Adrenal gland (tissue), 12 donors: Measurements from ENCODE around the gene CAMTA1. TPM values are rescaled to one million over a fixed set of nuclear protein-coding genes. Genes with fewer than 3 reads are reported as not detected.

ENCODE experiments used
- DNase-seq, 7 donors: peaks; one replicate each; pipeline ENCODE4 v3.0.0-alpha.2; 2019 to 2020
- H3K27ac ChIP-seq, 5 donors: fragments of 200-600 bp; sonication (generic) in 4 of 5; 1 replicate in 3 of 5; 2 replicates in 2 of 5; pipeline versions ENCODE4 v1.5.1 to v1.8.0; 2016 to 2020; ENCODE audit warnings: mild to moderate bottlenecking in 1 of 5
- H3K27me3 ChIP-seq: fragments of 200-600 bp; 2 replicates; pipeline ENCODE4 v1.8.0; 2021
- H3K36me3 ChIP-seq, 2 donors: fragments of 200-600 bp; replicated peaks in 1 of 2; 1 replicate in 1 of 2; 2 replicates in 1 of 2; pipeline versions ENCODE4 v1.5.1 to v1.8.0; 2018 to 2022
- H3K4me1 ChIP-seq, 2 donors: fragments of 200-600 bp; replicated peaks in 1 of 2; 1 replicate in 1 of 2; 2 replicates in 1 of 2; pipeline versions ENCODE4 v1.5.1 to v1.8.0; 2018 to 2021
- H3K4me3 ChIP-seq, 4 donors: fragments of 200-600 bp; sonication (generic) in 3 of 4; one replicate each; pipeline ENCODE4 v1.5.1; 2016 to 2018
- H3K9me3 ChIP-seq, 3 donors: fragments of 200-600 bp; sonication (generic) in 1 of 3; replicated peaks in 1 of 3; 1 replicate in 2 of 3; 2 replicates in 1 of 3; pipeline versions ENCODE4 v1.5.1 to v1.8.0; 2016 to 2021
- CTCF ChIP-seq, 6 experiments: fragments of 450-650 bp in 4 of 6; fragments of 200-600 bp in 2 of 6; sonication (generic) in 1 of 6; IDR thresholded peaks; 1 replicate in 5 of 6; 2 replicates in 1 of 6; pipeline versions ENCODE4 v1.5.1 to v1.8.0; 2016 to 2021; ENCODE audit warnings: antibody characterized with exemption in 6 of 6, mild to moderate bottlenecking in 2 of 6, moderate library complexity in 1 of 6
- POLR2A ChIP-seq, 2 donors: fragments of 450-650 bp; IDR thresholded peaks; one replicate each; pipeline ENCODE4 v1.6.1; 2017; ENCODE audit warnings: antibody characterized with exemption in 2 of 2, mild to moderate bottlenecking in 2 of 2, moderate library complexity in 1 of 2
- WGBS, 4 donors: extraction: QIAGEN DNeasy Blood & Tissue Kit in 2 of 4; methylation state at CpG; one replicate each; pipeline versions ENCODE4 v1.1.5 to v1.1.7; 2013 to 2017; 5-methylcytosine and 5-hydroxymethylcytosine counted together
- intact Hi-C, 2 donors: fragments of 100-400 bp; cut with DNase I; formaldehyde crosslinking; loops; one replicate each; pipeline versions ENCODE4 v1.14.1 to v1.15.0; 2022 to 2023
- polyA plus RNA-seq, 3 donors: library from polyadenylated mRNA; stranded (reverse); fragments of 200-250 nt in 2 of 3; fragments of 350-450 nt in 1 of 3; fragmentation: Illumina TruSeq in 1 of 3; extraction: RNeasy Lipid Tissue Mini Kit (QIAGEN cat#74804) in 1 of 3; gene quantifications; one replicate each; pipeline ENCODE4 v1.2.3, GENCODE V29; 2013 to 2014
- total RNA-seq, 9 donors: library from RNA; depleted of rRNA in 4 of 9; stranded (reverse); fragments of >200 nt in 4 of 9; fragments of 120-200 nt in 1 of 9; fragmentation: NEBNext Ultra II Directional in 1 of 9; extraction: Animal tissue kit (Norgen Biotek cat#: 25700) in 1 of 9; gene quantifications; one replicate each; pipeline versions ENCODE4 v1.1.0 to v1.2.4, GENCODE V29; 2013 to 2023
- donor health status: healthy with polysubstance abuse.
- donor health status: Bipolar disorder and iron deficiency.
- donor health status: DM: yes; HTN: yes; CAD: no.
- donor health status: DM: no; HTN: no; CAD: no.
- donor health status: DM: no; HTN: no; CAD: no.
- donor health status: DM: yes; HTN: yes; CAD: no.

The CAMTA1 gene
- total and polyA plus RNA-seq, 12 donors = 62.9 to 141 (median 96.9) TPM

- no peaks in the 10 kb centered on the region for H3K4me1 ChIP-seq
- intact Hi-C loops = no loop called here
- no peaks in the 10 kb centered on the region for H3K9me3 ChIP-seq
- WGBS, 4 donors = 57 to 75% (median 66%) methylated on average over 6 to 10 of the region's 10 CpGs
- H3K36me3 ChIP-seq = no peaks in the 10 kb centered on the region
- no peak overlapping the region for H3K27ac ChIP-seq
- H3K27me3 ChIP-seq = no peaks in the 10 kb centered on the region
- no peak for TF ChIP-seq POLR2A (IDR thresholded peaks at IDR 0.05)
- no peak for TF ChIP-seq CTCF (IDR thresholded peaks at IDR 0.05)
- no peak overlapping the region for H3K4me3 ChIP-seq
- no peak for DNase-seq
Observed at GRCh38 chr1:7482772-7483495, 697.7 kb downstream of the CAMTA1 start.

GRCh38 chr1:7483634-7484383 is 698.6 kb downstream of the CAMTA1 start:
- Histone ChIP-seq H3K4me3 (no peak overlapping the region), H3K9me3 (no peaks in the 10 kb centered on the region), H3K27me3 (no peaks in the 10 kb centered on the region), H3K4me1 (no peaks in the 10 kb centered on the region), H3K36me3 (no peaks in the 10 kb centered on the region), H3K27ac (no peak overlapping the region)
- TF ChIP-seq POLR2A (IDR thresholded peaks at IDR 0.05) = no peak
- no peak for DNase-seq
- intact Hi-C loops = no loop called here
- WGBS, 4 donors = 77 to 100% (median 83%) methylated on average over 2 to 13 of the region's 13 CpGs

GRCh38 chr1:7485086-7485780 is 700.0 kb downstream of the CAMTA1 start:
- H3K9me3 ChIP-seq = no peaks in the 10 kb centered on the region
- no peaks in the 10 kb centered on the region for H3K27me3 ChIP-seq
- intact Hi-C loops = no loop called here
- no peak for DNase-seq
- H3K4me3 ChIP-seq = no peak overlapping the region
- TF ChIP-seq POLR2A (IDR thresholded peaks at IDR 0.05) (no peak), CTCF (IDR thresholded peaks at IDR 0.05) (no peak)
- H3K27ac ChIP-seq = no peak overlapping the region
- no peaks in the 10 kb centered on the region for H3K36me3 ChIP-seq
- 90 to 92% (median 91%) methylated on average over 6 to 10 of the region's 10 CpGs for WGBS, 4 donors
- no peaks in the 10 kb centered on the region for H3K4me1 ChIP-seq

- no peaks in the 10 kb centered on the region for H3K27me3 ChIP-seq
- intact Hi-C loops = no loop called here
- H3K4me1 ChIP-seq = no peaks in the 10 kb centered on the region
- 76 to 92% (median 88%) methylated on average over 3 to 6 of the region's 6 CpGs for WGBS, 4 donors
- no peak for TF ChIP-seq POLR2A (IDR thresholded peaks at IDR 0.05)
- no peak for TF ChIP-seq CTCF (IDR thresholded peaks at IDR 0.05)
- no peaks in the 10 kb centered on the region for H3K9me3 ChIP-seq
- H3K36me3 ChIP-seq = no peaks in the 10 kb centered on the region
- H3K27ac ChIP-seq = no peak overlapping the region
- H3K4me3 ChIP-seq = no peak overlapping the region
- DNase-seq = no peak
Observed at GRCh38 chr1:7485826-7486225, 700.6 kb downstream of the CAMTA1 start.
